Right lobe of liver (tissue), 4 donors: ENCODE measurements around the gene SSTR5.
A peak's percentile ranks its signal among the peaks of the same experiment; 100 is the strongest.

Source experiments
- POLR2A ChIP-seq: fragments of 450-650 bp; IDR thresholded peaks from one replicate; pipeline ENCODE4 v1.6.1; 2017; ENCODE audit warnings: antibody characterized with exemption, mild to moderate bottlenecking
- TF ChIP-seq, protein P1 (sequence below), 4 donors: fragments of 200-600 bp in 3 of 4; fragments of 450-650 bp in 1 of 4; IDR thresholded peaks; one replicate each; pipeline versions ENCODE4 v1.5.1 to v1.8.0; 2016 to 2022; ENCODE audit warnings: antibody characterized with exemption in 4 of 4, mild to moderate bottlenecking in 2 of 4
- donor health status: DM: no; HTN: no; CAD: no.
- donor health status: DM: no; HTN: no; CAD: no.
- donor health status: DM: no; HTN: yes; CAD: no.

DNA sequence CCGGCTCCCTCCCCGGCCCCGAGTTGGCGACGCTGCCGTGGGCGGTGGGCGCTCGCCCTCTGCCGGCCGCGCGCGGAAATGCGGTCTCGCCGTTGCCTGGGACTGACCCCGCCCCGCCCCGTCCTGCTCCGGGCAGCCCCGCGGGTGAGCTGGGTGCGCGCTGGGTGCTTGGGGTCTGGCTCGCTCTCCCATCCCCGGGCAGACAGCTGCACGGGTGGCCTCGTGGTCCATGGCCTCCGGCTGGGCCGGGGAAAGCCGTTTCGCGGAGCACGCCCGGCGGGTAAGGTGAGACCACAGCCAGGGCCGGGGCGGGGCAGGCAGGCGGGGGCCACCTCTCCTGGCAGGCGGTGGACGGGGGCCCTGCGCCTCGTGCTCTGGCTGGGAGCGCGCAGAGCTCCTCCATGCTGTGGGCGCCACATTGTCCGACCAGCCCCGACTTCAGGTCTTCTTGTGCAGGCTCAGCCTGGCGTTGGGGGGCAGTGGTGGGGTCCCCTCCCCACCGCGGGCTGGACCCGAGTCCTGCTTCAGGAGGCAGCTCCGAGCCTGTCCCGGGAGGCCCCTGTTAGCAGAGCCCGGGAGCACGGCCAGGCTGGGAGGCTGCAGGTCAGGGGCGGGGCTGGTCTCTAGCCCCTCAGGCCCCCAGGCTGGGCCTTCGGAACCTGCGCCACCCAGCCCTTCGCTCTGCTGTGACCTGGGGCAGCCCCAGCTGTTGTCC, 30.5 kb downstream of the SSTR5 start:
- TF ChIP-seq, protein P1, sequence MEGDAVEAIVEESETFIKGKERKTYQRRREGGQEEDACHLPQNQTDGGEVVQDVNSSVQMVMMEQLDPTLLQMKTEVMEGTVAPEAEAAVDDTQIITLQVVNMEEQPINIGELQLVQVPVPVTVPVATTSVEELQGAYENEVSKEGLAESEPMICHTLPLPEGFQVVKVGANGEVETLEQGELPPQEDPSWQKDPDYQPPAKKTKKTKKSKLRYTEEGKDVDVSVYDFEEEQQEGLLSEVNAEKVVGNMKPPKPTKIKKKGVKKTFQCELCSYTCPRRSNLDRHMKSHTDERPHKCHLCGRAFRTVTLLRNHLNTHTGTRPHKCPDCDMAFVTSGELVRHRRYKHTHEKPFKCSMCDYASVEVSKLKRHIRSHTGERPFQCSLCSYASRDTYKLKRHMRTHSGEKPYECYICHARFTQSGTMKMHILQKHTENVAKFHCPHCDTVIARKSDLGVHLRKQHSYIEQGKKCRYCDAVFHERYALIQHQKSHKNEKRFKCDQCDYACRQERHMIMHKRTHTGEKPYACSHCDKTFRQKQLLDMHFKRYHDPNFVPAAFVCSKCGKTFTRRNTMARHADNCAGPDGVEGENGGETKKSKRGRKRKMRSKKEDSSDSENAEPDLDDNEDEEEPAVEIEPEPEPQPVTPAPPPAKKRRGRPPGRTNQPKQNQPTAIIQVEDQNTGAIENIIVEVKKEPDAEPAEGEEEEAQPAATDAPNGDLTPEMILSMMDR (IDR thresholded peaks at IDR 0.05), result peak; percentile 51 to 66 (median 61)
- no peak for TF ChIP-seq POLR2A
